GM12864 (cell line): ENCODE measurements around the gene AP5S1.

Experiments
- DNase-seq: peaks from one replicate; pipeline ENCODE4 v3.0.0-alpha.2; 2011; ENCODE audit warnings: low read depth
- H3K4me3 ChIP-seq: 2 replicates; pipeline ENCODE4 v1.5.1; 2011; ENCODE audit warnings: mild to moderate bottlenecking, low read depth, low read length, control low read depth
- TF ChIP-seq, protein P1 (sequence below): IDR thresholded peaks from 2 replicates; pipeline ENCODE4 v1.5.1; 2011; ENCODE audit warnings: low read depth, mild to moderate bottlenecking, moderate library complexity, low read length, control low read depth, inconsistent platforms; ENCODE audit errors: missing control alignments

The AP5S1 gene

DNA sequence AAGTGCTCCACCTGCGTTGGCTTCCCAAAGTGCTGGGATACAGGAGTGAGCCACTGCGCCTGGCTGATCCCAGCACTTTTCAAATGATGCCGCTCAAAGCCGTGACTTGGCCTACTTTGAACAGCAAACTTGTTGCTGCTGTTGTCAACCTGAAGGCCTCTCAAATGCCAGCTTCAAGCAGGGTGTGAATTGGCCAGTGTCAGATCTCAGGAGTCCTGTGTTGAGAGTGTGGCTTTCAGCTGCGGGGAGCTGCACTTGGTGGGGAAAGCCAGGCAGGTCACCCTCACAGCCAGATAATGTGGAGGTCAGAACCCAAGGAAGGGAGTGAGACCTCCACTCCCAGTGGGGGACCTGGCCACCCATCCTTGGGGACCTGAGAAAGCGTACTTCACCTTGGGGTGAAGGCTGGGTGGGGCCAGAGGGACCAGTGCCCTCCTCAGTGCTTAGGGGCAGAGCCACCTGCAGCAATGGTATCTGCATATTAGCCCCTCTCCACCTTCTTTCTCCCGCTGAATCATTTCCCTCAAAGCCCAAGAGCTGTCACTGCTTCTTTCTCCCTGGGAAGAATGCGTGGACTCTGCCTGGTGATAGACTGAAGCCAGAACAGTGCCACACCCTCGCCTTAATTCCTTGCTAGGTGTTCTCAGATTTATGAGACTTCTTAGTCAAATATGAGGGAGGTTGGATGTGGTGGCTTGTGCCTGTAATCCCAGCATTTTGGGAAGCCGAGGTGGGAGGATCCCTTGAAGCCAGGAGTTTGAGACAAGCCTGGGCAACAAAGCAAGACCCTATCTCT, 49.7 kb downstream of the AP5S1 start:
- DNase-seq = no peak
- TF ChIP-seq, protein P1, sequence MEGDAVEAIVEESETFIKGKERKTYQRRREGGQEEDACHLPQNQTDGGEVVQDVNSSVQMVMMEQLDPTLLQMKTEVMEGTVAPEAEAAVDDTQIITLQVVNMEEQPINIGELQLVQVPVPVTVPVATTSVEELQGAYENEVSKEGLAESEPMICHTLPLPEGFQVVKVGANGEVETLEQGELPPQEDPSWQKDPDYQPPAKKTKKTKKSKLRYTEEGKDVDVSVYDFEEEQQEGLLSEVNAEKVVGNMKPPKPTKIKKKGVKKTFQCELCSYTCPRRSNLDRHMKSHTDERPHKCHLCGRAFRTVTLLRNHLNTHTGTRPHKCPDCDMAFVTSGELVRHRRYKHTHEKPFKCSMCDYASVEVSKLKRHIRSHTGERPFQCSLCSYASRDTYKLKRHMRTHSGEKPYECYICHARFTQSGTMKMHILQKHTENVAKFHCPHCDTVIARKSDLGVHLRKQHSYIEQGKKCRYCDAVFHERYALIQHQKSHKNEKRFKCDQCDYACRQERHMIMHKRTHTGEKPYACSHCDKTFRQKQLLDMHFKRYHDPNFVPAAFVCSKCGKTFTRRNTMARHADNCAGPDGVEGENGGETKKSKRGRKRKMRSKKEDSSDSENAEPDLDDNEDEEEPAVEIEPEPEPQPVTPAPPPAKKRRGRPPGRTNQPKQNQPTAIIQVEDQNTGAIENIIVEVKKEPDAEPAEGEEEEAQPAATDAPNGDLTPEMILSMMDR = no peak
- no peak overlapping the region for H3K4me3 ChIP-seq

DNA sequence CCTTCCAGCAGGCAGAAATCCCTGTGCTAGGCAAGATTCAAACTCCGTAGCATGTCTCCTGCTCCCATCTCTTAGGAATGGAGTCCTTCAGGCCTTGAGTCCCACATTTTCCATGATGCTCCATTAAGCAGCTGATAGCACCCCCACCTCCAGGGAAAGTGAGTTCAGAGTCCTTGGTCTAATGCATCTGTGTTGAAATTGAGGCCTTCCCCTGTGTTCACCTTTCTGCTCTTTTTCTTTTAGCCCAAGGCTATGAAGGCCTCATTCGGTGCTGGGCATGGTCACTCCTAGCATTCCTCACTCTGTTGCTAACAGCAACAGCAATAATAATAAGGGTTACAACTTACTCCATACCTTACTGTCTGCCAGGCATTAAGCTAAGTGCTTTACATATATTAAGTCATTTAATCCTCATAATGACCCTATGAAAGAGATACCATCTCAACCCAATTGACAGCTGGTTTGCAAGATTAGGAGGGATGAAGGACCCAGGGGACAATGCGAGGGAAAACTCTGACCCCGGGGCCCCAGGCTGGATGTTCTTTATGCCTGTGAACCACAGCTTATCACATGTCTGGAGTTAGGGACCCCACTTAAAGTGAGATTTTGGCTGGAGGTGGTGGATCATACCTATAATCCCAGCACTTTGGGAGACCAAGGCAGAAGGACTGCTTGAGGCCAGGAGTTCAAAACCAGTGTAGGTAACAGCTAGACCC, 51.4 kb downstream of the AP5S1 start:
- DNase-seq = no peak
- TF ChIP-seq, protein P1 = no peak
- no peak overlapping the region for H3K4me3 ChIP-seq

DNA sequence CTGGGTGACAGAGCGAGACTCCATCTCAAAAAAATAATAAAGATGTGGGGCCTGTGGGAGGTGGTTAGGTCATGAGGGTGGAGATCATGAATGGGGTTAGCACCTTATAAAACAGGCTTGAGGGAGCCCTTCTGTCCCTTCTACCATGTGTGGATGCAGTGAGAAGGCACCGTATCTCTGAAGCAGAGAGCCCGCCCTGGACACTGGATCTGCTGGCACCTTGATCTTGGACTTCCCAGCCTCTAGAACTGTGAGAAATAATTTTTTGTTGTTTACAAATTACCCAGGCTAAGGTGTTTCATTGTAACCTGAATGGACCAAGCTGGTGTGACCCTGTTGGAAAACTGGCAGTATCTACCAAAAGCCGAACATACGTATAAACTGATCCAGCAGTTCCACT, 53.2 kb downstream of the AP5S1 start:
- TF ChIP-seq, protein P1 = no peak
- H3K4me3 ChIP-seq = no peak overlapping the region
- DNase-seq = no peak

DNA sequence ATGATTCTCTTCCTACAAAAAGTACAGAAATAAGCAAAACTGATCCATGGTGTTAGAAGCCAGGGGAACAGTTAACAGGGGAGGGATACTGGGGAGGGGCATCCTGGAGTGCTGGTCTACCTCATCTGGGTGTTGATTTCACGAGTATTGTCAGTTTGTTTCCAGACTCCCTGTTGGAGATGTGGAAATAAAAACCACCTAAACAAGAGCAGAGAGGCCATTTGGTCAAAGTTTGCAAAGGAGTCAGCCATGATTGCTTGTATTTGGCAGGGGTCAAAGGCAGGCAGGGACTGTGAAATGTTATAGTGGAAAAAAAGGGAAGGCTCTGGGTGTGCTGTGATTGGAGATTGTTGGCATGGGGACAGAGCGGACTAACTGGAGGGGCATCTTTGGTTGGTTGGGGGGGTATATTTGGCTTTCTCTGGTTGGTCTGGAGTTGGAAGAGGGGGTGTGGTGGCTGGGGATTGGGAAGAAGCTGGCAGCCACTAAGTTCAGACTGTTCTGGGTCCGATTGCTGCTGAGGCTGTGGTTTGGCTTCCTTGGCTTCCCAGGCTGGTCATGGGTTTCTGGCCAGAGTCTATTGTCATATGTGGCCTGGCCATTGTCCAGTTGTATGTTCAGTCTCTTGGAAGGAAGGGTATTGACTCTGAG, 54.0 kb downstream of the AP5S1 start:
- no peak for DNase-seq
- TF ChIP-seq, protein P1 = no peak
- no peak overlapping the region for H3K4me3 ChIP-seq

DNA sequence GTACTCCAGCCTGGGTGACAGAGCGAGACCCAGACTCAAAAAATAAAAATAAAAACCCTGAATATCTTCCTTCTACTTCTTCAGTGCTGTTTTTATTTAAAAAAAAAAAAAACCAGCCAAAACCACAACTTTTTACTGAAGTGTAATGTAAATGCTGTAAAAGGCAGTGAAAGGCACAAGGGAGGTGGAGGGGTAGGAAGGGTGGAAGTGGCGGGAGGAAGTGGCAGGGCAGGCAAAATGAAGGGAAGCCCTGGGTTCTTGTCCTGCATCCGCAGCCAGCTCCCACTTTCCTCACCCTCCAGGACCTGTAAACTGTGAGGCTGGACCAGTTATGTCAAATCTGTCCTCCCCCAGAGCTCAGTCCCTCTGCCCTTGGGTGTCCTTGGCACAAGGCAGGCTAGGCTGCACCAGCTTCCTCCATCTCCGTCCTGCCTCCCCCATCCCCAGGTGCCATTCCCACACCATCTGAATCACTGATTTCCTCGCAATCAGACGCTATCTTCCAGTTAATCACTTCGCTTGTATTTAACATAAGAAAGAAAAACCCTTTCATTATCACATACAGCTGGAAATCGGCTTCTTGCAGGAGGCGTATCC, 55.1 kb downstream of the AP5S1 start:
- no peak for DNase-seq
- TF ChIP-seq, protein P1 = no peak
- H3K4me3 ChIP-seq = no peak overlapping the region

DNA sequence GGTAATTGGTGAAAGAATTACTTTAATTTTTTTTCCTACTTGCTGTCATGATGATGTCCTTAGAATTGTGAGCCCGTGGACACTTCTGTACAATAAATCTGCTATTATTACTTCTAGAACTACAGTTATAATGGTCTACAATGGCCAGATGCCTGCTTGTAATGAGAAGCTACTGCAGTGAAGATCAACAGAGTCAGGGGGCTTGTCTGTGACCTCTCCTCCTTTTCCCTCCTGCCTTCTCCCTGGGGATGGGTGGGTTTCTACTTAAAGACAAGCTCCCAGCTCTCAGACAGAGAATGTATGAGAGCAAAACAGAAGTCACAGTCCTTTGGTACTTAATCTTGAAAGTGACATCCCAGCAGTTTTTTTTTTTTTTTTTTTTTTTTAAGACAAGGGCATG, 55.7 kb downstream of the AP5S1 start:
- no peak for DNase-seq
- H3K4me3 ChIP-seq = no peak overlapping the region
- TF ChIP-seq, protein P1 = no peak
